Caco-2 (cell line): ENCODE measurements around the gene FAM114A1. TPM values are rescaled to one million over a fixed set of nuclear protein-coding genes. Genes with fewer than 3 reads are reported as not detected.

ENCODE experiments used
- BruUV-seq: library from RNA; stranded (reverse); fragments of 400-500 nt; replicated peaks from 2 replicates; lab custom pipeline; 2021; lab: Mats Ljungman, UMichigan
- CTCF ChIA-PET: fragments of 300-600 bp; sonication (Branson Sonifier 250); formaldehyde crosslinking; loops from one replicate; lab custom pipeline; 2022; ENCODE audit warnings: antibody characterized with exemption; lab: Charles Lee
- POLR2A ChIA-PET: fragments of 300-600 bp; sonication (Branson Sonifier 250); formaldehyde crosslinking; loops from one replicate; lab custom pipeline; 2022; ENCODE audit warnings: antibody characterized with exemption; lab: Charles Lee
- DNase-seq, 2 experiments: peaks; one replicate each; pipeline versions ENCODE4 v3.0.0 to v3.0.0-alpha.2; 2020 to 2022
- H3K27me3 ChIP-seq: replicated peaks from 2 replicates; pipeline ENCODE4 v1.6.0; 2011; ENCODE audit warnings: low read length; ENCODE audit not compliant: control insufficient read depth, insufficient read depth
- H3K36me3 ChIP-seq: 2 replicates; pipeline ENCODE4 v1.5.1; 2011; ENCODE audit warnings: low read length; ENCODE audit not compliant: control insufficient read depth, insufficient read depth
- H3K4me1 ChIP-seq: fragments of 250-450 bp; sonication (Bioruptor Pico); 2 replicates; pipeline ENCODE4 v1.5.1; 2020; ENCODE audit warnings: mild to moderate bottlenecking
- H3K4me3 ChIP-seq: 2 replicates; pipeline ENCODE4 v1.5.1; 2011; ENCODE audit warnings: low read depth, mild to moderate bottlenecking, control low read depth, low read length
- H3K9me3 ChIP-seq: fragments of 250-450 bp; sonication (Bioruptor Pico); 2 replicates; pipeline ENCODE4 v1.5.1; 2020; ENCODE audit warnings: mild to moderate bottlenecking, moderate library complexity
- H3K27ac Mint-ChIP-seq: one replicate; pipeline ENCODE4 v1.8.0; 2022; ENCODE audit warnings: mixed read lengths; ENCODE audit not compliant: unreplicated experiment
- H3K27me3 Mint-ChIP-seq: one replicate; pipeline ENCODE4 v1.8.0; 2022; ENCODE audit warnings: mixed read lengths; ENCODE audit not compliant: insufficient read depth, unreplicated experiment
- H3K36me3 Mint-ChIP-seq: one replicate; pipeline ENCODE4 v1.8.0; 2022; ENCODE audit warnings: mild to moderate bottlenecking, mixed read lengths; ENCODE audit not compliant: insufficient read depth, unreplicated experiment
- H3K4me1 Mint-ChIP-seq: one replicate; pipeline ENCODE4 v1.8.0; 2022; ENCODE audit warnings: low read depth, mixed read lengths; ENCODE audit not compliant: unreplicated experiment
- H3K4me3 Mint-ChIP-seq: one replicate; pipeline ENCODE4 v1.8.0; 2022; ENCODE audit warnings: mild to moderate bottlenecking, moderate library complexity, mixed read lengths; ENCODE audit not compliant: unreplicated experiment
- H3K9me3 Mint-ChIP-seq: one replicate; pipeline ENCODE4 v1.8.0; 2022; ENCODE audit warnings: mixed read lengths; ENCODE audit not compliant: unreplicated experiment
- intact Hi-C: fragments of 100-400 bp; cut with micrococcal nuclease; formaldehyde crosslinking; loops from one replicate; pipeline ENCODE4 v1.10.0; 2022; ENCODE audit not compliant: unreplicated experiment
- total RNA-seq: library from RNA; stranded (reverse); gene quantifications from 2 replicates; pipeline ENCODE4 v1.2.3, GENCODE V29; 2022
- TF ChIP-seq, protein P1 (sequence below), 2 experiments: fragments of 200-600 bp in 1 of 2; IDR thresholded peaks; 1 replicate in 1 of 2; 2 replicates in 1 of 2; pipeline versions ENCODE4 v1.5.1 to v1.8.0; 2011 to 2022; ENCODE audit warnings: antibody characterized with exemption in 1 of 2, control low read depth in 1 of 2, inconsistent platforms in 1 of 2, low read depth in 1 of 2, low read length in 1 of 2, mild to moderate bottlenecking in 1 of 2, moderate library complexity in 1 of 2; ENCODE audit not compliant: insufficient read depth in 1 of 2, severe bottlenecking in 1 of 2, unreplicated experiment in 1 of 2

FAM114A1 gene
- total RNA-seq, 1 experiment from 2014 or later = 20.8 TPM

DNA sequence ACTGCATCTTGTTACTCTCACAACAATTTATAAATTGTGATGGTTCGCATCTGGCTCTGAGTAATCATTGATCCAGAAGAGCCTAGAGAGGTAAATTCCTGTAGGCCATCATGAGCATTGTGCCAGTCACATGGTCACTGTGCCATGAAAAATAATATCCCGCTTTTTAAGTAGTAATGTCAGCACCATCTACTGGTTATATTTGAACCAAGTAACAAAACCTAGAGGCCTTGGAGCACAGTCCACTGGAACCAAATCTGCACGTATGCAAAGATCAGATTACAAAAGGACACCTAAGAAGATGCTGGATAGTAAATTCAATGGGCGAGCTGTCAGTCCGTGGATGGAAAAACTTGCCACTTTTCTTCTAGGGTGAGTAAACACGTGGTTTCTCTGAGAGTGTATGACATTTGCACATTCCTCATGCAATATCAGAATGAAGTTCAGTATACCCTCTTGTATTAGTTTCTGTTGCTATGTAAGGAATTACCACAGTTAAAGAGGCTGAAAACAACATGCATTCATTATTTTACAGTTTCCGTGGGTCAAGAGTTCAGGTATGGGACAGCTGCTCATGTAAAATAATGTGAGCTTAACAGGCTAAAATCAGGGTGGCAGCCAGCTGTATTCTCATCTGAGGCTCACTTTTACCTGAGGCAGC is 26.8 kb downstream of the FAM114A1 start:
- no TSS peak for BruUV-seq
- H3K4me1 ChIP-seq = peaks cover 17% of the 10 kb centered on the region
- no peak overlapping the region for H3K4me3 Mint-ChIP-seq
- TF ChIP-seq, protein P1, sequence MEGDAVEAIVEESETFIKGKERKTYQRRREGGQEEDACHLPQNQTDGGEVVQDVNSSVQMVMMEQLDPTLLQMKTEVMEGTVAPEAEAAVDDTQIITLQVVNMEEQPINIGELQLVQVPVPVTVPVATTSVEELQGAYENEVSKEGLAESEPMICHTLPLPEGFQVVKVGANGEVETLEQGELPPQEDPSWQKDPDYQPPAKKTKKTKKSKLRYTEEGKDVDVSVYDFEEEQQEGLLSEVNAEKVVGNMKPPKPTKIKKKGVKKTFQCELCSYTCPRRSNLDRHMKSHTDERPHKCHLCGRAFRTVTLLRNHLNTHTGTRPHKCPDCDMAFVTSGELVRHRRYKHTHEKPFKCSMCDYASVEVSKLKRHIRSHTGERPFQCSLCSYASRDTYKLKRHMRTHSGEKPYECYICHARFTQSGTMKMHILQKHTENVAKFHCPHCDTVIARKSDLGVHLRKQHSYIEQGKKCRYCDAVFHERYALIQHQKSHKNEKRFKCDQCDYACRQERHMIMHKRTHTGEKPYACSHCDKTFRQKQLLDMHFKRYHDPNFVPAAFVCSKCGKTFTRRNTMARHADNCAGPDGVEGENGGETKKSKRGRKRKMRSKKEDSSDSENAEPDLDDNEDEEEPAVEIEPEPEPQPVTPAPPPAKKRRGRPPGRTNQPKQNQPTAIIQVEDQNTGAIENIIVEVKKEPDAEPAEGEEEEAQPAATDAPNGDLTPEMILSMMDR (IDR thresholded peaks at IDR 0.05; ENCODE audit: insufficient read depth in 1 of 2, low read depth in 1 of 2, low read length in 1 of 2, severe bottlenecking in 1 of 2, unreplicated experiment in 1 of 2) = no peak
- no peaks in the 10 kb centered on the region for H3K27me3 Mint-ChIP-seq
- H3K4me1 Mint-ChIP-seq = peaks cover 14% of the 10 kb centered on the region
- no peak overlapping the region for H3K4me3 ChIP-seq
- no peaks in the 10 kb centered on the region for H3K9me3 ChIP-seq
- intact Hi-C loops = no loop called here
- H3K27me3 ChIP-seq = no peaks in the 10 kb centered on the region
- ChIA-PET POLR2A (no interaction called here), CTCF (no interaction called here)
- DNase-seq = no peak
- H3K9me3 Mint-ChIP-seq = no peaks in the 10 kb centered on the region
- H3K27ac Mint-ChIP-seq = no peak overlapping the region
- no peaks in the 10 kb centered on the region; the same call in 1 of the 2 replicates for H3K36me3 ChIP-seq
- H3K36me3 Mint-ChIP-seq = peaks cover 5% of the 10 kb centered on the region

DNA sequence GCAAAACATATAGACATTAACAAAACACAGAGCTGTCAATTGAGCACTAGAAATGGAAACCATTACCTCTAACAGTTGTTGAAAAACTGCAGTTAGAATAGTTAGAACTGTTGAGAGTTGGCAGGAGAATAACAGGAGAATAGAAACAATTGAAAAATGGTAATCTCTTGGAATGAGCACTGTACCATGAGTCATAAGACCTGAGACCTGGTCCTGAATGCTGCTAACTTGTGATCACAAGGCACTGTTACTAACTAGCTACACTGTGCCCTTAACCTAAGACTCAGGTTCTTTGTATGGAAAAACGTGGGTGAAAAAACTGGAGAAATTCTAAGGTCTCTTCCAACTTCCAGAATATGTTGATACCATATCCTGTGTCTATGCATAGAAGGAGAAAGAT is 29.3 kb downstream of the FAM114A1 start:
- H3K27ac Mint-ChIP-seq = no peak overlapping the region
- H3K9me3 Mint-ChIP-seq = no peaks in the 10 kb centered on the region
- Histone ChIP-seq H3K36me3 (no peaks in the 10 kb centered on the region; the same call in 1 of the 2 replicates), H3K9me3 (no peaks in the 10 kb centered on the region), H3K4me1 (peaks cover 13% of the 10 kb centered on the region), H3K27me3 (no peaks in the 10 kb centered on the region), H3K4me3 (no peak overlapping the region)
- DNase-seq = no peak
- TF ChIP-seq, protein P1 (IDR thresholded peaks at IDR 0.05; ENCODE audit: insufficient read depth in 1 of 2, low read depth in 1 of 2, low read length in 1 of 2, severe bottlenecking in 1 of 2, unreplicated experiment in 1 of 2) = no peak
- peaks cover 5% of the 10 kb centered on the region for H3K36me3 Mint-ChIP-seq
- no peaks in the 10 kb centered on the region for H3K27me3 Mint-ChIP-seq
- H3K4me1 Mint-ChIP-seq = peaks cover 6% of the 10 kb centered on the region
- H3K4me3 Mint-ChIP-seq = no peak overlapping the region
- intact Hi-C loops = no loop called here
- POLR2A ChIA-PET = no interaction called here
- CTCF ChIA-PET = no interaction called here
- BruUV-seq = no TSS peak

DNA sequence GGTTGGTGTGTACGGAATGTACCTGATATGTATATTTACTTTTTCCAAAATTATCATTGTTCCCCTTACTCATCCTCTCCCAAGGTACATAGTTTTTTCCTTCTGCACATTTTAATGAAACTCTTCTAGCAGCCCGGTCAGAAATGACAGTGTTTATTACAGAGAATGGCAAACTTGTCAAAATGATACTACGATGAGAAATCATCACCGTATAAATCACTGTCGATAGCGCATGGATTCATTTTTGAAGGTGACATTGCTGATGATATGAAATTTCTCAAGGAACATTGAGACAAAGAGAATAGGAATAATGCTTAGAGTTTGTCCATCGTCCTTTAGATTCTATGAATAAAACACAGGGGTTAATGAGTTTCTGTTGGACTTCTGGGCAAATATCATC is 30.6 kb downstream of the FAM114A1 start:
- Histone ChIP-seq H3K4me3 (no peak overlapping the region), H3K27me3 (no peaks in the 10 kb centered on the region), H3K9me3 (no peaks in the 10 kb centered on the region), H3K4me1 (peaks cover 9% of the 10 kb centered on the region), H3K36me3 (no peaks in the 10 kb centered on the region; the same call in 1 of the 2 replicates)
- POLR2A ChIA-PET = no interaction called here
- intact Hi-C loops = no loop called here
- Mint-ChIP-seq H3K36me3 (peaks cover 8% of the 10 kb centered on the region), H3K27ac (no peak overlapping the region), H3K27me3 (no peaks in the 10 kb centered on the region), H3K9me3 (no peaks in the 10 kb centered on the region), H3K4me1 (peaks cover 9% of the 10 kb centered on the region), H3K4me3 (no peak overlapping the region)
- no TSS peak for BruUV-seq
- DNase-seq = no peak
- CTCF ChIA-PET = no interaction called here
- TF ChIP-seq, protein P1 (IDR thresholded peaks at IDR 0.05; ENCODE audit: insufficient read depth in 1 of 2, low read depth in 1 of 2, low read length in 1 of 2, severe bottlenecking in 1 of 2, unreplicated experiment in 1 of 2) = no peak
